ENCODE measurements around the gene LILRB4. TPM values are rescaled to one million over a fixed set of nuclear protein-coding genes. Genes with fewer than 3 reads are reported as not detected.

Gene LILRB4
- total RNA-seq, 1 experiment from 2014 or later, result not detected

DNA sequence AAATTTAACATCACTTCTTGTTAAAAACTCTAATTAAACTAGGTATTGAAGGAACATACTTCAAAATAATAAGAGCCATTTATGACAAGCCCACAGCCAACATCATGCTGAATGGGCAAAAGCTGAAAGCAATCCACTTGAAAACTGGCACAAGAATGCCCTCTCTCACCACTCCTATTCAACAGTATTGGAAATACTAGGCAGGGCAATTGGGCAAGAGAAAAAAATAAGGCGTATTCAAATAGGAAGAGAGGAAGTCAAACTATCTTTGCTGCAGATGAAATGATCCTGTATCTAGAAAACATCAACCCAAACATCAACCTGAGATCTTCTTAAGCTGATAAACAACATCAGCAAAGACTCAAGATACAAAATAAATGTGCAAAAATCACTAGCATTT is 48.1 kb upstream of the LILRB4 start:
- no CpG with 5 or more reads among the region's 1 CpG for WGBS (ENCODE audit: extremely low coverage, insufficient read length, low lambda C conversion rate)
- Histone ChIP-seq H3K79me1 (ENCODE audit: insufficient read depth, low read depth, low read length, poor library complexity, severe bottlenecking) (no peaks in the 10 kb centered on the region), H3K23ac (ENCODE audit: insufficient read length, low read depth, low read length) (no peak overlapping the region)

More for the DNA sequence above, 48.1 kb upstream of the LILRB4 start:
- Histone ChIP-seq H2BK20ac (ENCODE audit: low read depth, low read length, poor library complexity, severe bottlenecking) (no peak overlapping the region), H4K91ac (ENCODE audit: insufficient read length, low read depth, low read length) (no peak overlapping the region), H3K9ac (ENCODE audit: extremely low read depth, insufficient read length, low read length) (no peak overlapping the region), H3K23me2 (ENCODE audit: insufficient read length, low read depth, low read length, poor library complexity, severe bottlenecking) (no peaks in the 10 kb centered on the region), H3K18ac (ENCODE audit: insufficient read length, low read depth, low read length) (no peak overlapping the region), H4K5ac (ENCODE audit: insufficient read length, low read depth, low read length) (no peak overlapping the region), H3K27ac (ENCODE audit: insufficient read length, low read depth, low read length) (no peak overlapping the region), H3K9me3 (ENCODE audit: control insufficient read depth, low read depth, low read length) (peaks cover 56% of the 10 kb centered on the region), H2BK120ac (ENCODE audit: low read depth, low read length, poor library complexity, severe bottlenecking) (no peak overlapping the region), H3K4me2 (ENCODE audit: insufficient read depth, insufficient read length, low read length) (no peak overlapping the region), H2AK5ac (ENCODE audit: insufficient read length, low read length) (no peak overlapping the region), H2BK5ac (ENCODE audit: insufficient read length, low read length) (no peak overlapping the region), H4K20me1 (ENCODE audit: control insufficient read depth, insufficient read depth, insufficient read length) (no peaks in the 10 kb centered on the region), H3K4me1 (ENCODE audit: insufficient read depth, low read length) (no peaks in the 10 kb centered on the region), H4K8ac (replicated peaks; ENCODE audit: insufficient read length, low read depth, low read length) (no peak overlapping the region), H2BK12ac (ENCODE audit: insufficient read length, low read depth, low read length) (no peak overlapping the region), H2AFZ (ENCODE audit: low read length) (no peak overlapping the region), H2BK15ac (ENCODE audit: low read depth, low read length) (no peak overlapping the region), H3K14ac (ENCODE audit: insufficient read depth, low read length) (no peak overlapping the region), H3K79me2 (ENCODE audit: insufficient read depth, low read length) (no peaks in the 10 kb centered on the region), H3K27me3 (ENCODE audit: insufficient read depth, low read length) (no peaks in the 10 kb centered on the region), H3T11ph (ENCODE audit: low read length) (no peak overlapping the region), H3K56ac (ENCODE audit: insufficient read length, low read depth, low read length) (no peak overlapping the region), H3K4ac (ENCODE audit: low read depth, low read length) (no peak overlapping the region)
- Mint-ChIP-seq H3K36me3 (ENCODE audit: insufficient read depth in 1 of 3, low read depth in 3 of 3) (peaks cover 2 to 34% (median 6%) of the 10 kb centered on the region in 3 experiments; a peak in 5 of 7 replicates), H3K9me3 (peaks cover 84 to 87% of the 10 kb centered on the region in 2 experiments), H3K4me1 (no peaks in the 10 kb centered on the region), H3K27ac (no peak overlapping the region), H3K27me3 (ENCODE audit: low read depth) (peaks cover 3% of the 10 kb centered on the region; the same call in 1 of the 2 replicates), H3K4me3 (no peak overlapping the region)
- TF ChIP-seq, protein P1, sequence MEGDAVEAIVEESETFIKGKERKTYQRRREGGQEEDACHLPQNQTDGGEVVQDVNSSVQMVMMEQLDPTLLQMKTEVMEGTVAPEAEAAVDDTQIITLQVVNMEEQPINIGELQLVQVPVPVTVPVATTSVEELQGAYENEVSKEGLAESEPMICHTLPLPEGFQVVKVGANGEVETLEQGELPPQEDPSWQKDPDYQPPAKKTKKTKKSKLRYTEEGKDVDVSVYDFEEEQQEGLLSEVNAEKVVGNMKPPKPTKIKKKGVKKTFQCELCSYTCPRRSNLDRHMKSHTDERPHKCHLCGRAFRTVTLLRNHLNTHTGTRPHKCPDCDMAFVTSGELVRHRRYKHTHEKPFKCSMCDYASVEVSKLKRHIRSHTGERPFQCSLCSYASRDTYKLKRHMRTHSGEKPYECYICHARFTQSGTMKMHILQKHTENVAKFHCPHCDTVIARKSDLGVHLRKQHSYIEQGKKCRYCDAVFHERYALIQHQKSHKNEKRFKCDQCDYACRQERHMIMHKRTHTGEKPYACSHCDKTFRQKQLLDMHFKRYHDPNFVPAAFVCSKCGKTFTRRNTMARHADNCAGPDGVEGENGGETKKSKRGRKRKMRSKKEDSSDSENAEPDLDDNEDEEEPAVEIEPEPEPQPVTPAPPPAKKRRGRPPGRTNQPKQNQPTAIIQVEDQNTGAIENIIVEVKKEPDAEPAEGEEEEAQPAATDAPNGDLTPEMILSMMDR (conservative IDR thresholded peaks at IDR 0.05), result no peak
- no peak for DNase-seq

Measured in H9 (cell line).